Gastrocnemius medialis (tissue), 4 donors: Measurements from ENCODE around the gene MYDGF.

Source experiments
- CTCF ChIP-seq, 5 experiments: fragments of 450-650 bp in 3 of 5; fragments of 200-600 bp in 2 of 5; sonication (generic) in 2 of 5; IDR thresholded peaks in 4 of 5; conservative IDR thresholded peaks in 1 of 5; 1 replicate in 4 of 5; 2 replicates in 1 of 5; pipeline ENCODE4 v1.5.1; 2016 to 2019; ENCODE audit warnings: antibody characterized with exemption in 5 of 5, mild to moderate bottlenecking in 3 of 5, moderate library complexity in 3 of 5
- POLR2A ChIP-seq, 2 donors: fragments of 450-650 bp; IDR thresholded peaks; one replicate each; pipeline ENCODE4 v1.6.1; 2017; ENCODE audit warnings: antibody characterized with exemption in 2 of 2, mild to moderate bottlenecking in 2 of 2, moderate library complexity in 2 of 2

DNA sequence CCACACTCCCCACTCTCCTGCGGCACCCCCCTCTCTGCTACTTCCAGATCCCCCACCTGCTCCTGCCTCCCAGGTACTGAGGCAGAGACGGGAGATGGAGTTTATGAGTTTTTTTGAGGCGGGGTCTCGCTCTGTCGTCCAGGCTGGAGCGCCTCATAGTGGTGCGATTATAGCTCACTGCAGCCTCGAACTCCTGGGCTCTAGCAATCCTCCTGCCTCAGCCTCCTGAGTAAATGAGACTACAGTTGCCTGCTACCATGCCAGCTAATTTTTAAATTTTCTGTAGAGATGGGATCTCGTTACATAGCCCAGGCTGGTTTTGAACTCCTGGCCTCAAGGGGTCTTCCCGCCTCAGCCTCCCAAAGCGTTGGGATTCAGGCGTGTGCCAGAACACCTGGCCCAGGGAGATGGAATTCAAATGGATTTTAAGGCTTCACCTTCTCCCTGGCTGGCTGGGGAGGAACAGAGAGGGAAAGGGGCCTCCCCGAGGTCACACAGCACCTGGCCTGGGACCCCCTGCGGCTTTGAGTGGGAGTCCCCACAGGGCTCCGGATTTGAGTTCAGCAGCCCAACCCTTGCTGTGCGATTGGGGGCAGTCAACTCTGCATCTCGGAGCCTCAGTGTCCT lies 50.4 kb downstream of the MYDGF start:
- no peak for TF ChIP-seq CTCF (IDR thresholded peaks at IDR 0.05 in 4 of 5, conservative IDR thresholded peaks at IDR 0.05 in 1 of 5)
- no peak for TF ChIP-seq POLR2A (IDR thresholded peaks at IDR 0.05)
